ENCODE data around the gene WDR43.
"Not testable (repeated sequence)": the region's sequence is repeated elsewhere in the genome, so short reads cannot be mapped to it uniquely, and the experiment has no call there.

WDR43 gene

DNA sequence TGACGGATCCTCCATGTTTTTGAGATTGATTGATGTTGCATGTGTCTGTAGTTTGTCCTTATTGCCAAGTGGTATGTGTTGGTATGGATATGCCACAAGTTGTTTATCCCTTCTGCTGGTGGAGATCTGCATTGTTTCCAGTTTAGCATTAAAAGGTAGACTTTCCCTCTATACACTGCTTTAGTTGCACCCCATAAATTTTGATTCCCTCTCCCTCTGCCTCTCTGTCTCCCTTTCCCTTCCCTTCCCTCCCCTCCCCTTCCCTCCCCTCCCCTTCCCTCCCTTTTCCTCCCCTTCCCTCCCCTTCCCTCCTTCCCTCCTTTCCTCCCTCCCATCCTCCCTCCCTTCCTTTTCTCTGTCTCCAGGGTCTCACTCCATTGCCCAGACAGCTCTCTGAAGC lies 68.0 kb downstream of the WDR43 start:
- DNase-seq (ENCODE audit: low spot score) = no peak

DNA sequence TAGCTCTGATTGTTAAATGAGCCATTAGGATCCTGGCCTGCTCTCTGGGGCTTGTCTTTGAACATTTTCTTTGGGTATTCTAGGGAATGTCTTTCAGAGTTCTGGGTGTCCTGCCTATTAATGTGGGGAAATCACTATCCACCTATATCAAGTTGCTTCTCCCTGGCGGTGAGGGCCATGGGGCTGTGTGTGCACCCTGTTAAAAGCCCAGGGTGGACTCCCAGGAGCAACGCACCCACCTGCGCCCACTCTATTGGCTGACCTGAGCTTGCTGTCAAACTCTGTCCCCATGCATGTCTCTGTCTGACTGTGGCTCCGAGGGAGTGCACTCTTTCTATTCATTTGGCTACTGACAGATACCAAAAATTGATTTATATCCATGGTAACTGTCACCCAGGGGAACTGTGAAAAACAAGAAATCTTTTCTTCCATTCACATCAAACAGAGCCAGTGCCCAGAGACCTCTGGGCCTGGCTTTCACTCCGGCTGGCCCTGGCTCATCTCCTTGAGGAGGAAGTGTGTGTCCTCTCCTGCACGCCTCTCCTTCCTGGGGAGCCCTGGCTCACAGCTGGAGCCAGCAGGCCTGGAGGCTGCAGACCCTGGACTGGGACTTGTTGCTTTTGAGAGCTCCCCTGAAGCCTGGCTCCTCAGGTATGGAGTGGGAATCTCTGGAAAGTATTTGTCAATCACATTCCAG lies 76.1 kb downstream of the WDR43 start:
- DNase-seq (ENCODE audit: low spot score) = no peak

GRCh38 chr2:28972778-28973335 lies 78.4 kb downstream of the WDR43 start:
- no peak for DNase-seq (ENCODE audit: low spot score)

- no peak for DNase-seq (ENCODE audit: low spot score)
Observed at GRCh38 chr2:28974252-28974651, 79.8 kb downstream of the WDR43 start.

GRCh38 chr2:28975671-28976070 lies 81.2 kb downstream of the WDR43 start:
- no peak for DNase-seq (ENCODE audit: low spot score)

GRCh38 chr2:28976584-28976983 lies 82.1 kb downstream of the WDR43 start:
- peak; percentile 85 for DNase-seq (ENCODE audit: low spot score)

GRCh38 chr2:28977176-28977875 lies 82.9 kb downstream of the WDR43 start:
- no peak for DNase-seq (ENCODE audit: low spot score)

DNA sequence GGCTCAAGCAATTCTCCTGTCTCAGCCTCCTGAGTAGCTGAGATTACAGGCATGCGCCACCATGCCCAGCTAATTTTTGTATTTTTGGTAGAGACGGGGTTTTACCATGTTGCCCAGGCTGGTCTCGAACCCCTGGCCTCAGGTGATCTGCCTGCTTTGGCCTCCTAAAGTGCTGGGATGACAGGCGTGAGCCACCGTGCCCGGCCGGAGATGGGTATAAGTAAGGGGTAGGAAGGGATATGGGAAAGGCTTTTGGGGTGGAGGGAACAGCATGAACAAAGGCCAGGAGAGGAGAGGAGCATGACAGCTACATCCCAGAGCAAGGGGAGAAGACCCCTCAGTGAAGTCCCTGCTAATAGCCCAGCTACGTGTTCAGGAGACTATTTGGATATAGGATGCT lies 83.5 kb downstream of the WDR43 start:
- not testable (repeated sequence) for DNase-seq (ENCODE audit: low spot score)

GRCh38 chr2:28978606-28979005 lies 84.1 kb downstream of the WDR43 start:
- no peak for DNase-seq (ENCODE audit: low spot score)

DNA sequence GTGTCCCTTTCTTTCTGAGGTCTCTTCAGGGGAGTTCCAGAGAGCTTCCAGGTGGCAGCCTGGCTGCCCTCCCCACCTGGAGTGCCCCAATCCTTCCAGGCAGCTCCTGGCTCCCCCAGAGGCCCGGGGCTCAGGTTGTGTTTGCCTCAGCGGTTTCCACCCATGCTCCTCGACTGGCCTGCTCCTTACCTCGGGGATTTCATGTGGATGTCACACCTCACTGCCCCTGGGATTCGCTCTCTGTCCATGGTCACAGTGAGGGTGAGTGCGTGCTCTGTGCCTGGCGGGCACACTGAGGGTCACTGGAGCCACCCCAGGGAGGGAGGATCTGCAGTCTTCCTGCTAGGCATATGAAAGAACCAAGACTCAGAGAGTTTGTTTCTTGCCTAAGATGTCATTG lies 84.6 kb downstream of the WDR43 start:
- DNase-seq (ENCODE audit: low spot score) = no peak

GRCh38 chr2:28979576-28980366 lies 85.3 kb downstream of the WDR43 start:
- no peak for DNase-seq (ENCODE audit: low spot score)

- no peak for DNase-seq (ENCODE audit: low spot score)
Observed at GRCh38 chr2:28980368-28981015, 86.0 kb downstream of the WDR43 start.

DNA sequence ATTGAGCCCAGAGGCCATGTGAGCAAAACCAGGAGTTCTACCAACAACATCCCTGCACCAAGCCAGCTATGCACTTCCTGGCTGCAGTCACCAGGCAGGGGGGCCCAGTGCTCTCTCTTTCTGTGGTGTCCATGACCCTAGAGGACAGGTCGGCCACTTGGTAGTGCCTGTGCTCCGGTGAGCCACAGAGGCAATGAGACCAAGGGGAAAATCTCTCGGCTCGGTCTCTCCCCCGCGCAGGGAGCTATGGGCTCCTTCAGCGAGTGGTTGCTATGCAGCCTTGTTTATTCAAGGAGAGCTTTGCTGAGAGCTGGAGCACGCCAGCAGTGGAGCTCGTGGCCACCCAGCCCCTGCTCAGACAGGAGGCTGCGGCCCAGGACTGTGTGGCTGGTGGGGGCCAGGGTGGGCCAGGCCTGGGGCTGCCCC lies 86.6 kb downstream of the WDR43 start, which contains the start of gene TOGARAM2:
Gene TOGARAM2, plus strand, starts transcription at position 283 of the 426 bp plus-strand sequence. CDS start 13,537 bp downstream, outside the sequence.
- peak; percentile 62 for DNase-seq (ENCODE audit: low spot score)

DNA sequence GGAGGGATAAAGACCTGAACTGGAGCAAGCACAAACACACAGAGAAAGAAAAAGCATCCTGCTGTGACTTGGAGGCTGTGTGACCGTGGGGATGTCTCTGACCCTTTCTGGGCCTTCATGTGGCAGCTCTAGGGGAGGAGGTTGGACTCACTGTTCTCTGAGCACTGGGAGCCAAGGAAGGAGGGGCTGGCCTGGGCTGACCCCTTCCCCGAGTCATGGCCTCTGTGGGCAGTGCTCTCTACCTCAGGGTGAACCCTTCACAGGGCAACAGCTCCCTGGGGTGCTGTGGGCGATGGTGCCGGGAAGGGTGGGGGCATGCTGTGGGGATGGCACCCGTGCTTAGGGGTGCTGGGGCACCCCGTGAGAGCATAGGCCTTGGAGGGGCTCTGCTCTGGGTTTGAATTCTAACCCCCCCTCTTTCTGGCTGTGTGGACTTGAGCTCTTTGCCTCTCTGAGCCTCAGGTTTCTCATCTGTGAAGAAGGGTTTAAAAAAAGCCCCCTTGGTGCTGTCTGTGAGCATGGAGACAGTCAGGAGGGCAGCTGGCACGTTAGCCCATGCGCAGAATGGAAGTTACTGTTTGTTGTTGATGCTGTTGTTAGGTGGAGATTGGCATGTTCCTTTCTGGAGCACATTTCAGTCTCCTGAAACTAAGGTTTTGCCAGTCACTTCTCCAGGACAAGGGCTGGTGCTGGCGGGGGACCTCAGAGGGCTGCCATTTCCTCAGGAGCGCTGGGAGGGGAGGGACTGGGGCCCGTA lies 87.3 kb downstream of the WDR43 start:
- no peak for DNase-seq (ENCODE audit: low spot score)

GRCh38 chr2:28982381-28982950 lies 88.0 kb downstream of the WDR43 start:
- no peak for DNase-seq (ENCODE audit: low spot score)

- no peak for DNase-seq (ENCODE audit: low spot score)
Observed at GRCh38 chr2:28986429-28986828, 92.0 kb downstream of the WDR43 start.

DNA sequence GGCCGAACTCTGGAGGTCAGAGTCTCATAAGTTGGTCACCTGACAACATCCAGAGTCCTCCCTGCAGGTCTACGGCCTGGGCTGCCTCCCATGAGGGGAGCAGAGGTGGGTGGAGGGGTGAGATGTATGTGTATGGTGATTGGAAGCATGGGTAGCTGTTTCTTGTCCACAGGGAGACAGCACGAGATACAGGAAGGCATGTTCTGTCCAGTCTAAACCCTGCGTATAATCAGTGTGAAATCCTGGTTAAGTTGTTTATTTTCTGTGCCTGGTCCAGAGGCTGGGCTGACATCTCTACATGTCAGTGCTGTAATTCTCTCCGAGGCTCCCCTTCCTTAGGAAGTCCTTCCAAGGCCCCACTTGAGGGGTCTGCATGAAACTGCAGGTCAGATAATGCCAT lies 95.5 kb downstream of the WDR43 start:
- DNase-seq (ENCODE audit: low spot score) = no peak

- DNase-seq (ENCODE audit: low spot score) = no peak
Observed at GRCh38 chr2:28990445-28990844, 96.0 kb downstream of the WDR43 start.

GRCh38 chr2:28991021-28991420 lies 96.6 kb downstream of the WDR43 start:
- no peak for DNase-seq (ENCODE audit: low spot score)

GRCh38 chr2:28991460-28991859 lies 97.0 kb downstream of the WDR43 start:
- DNase-seq (ENCODE audit: low spot score) = no peak
